HepG2 (cell line): Measurements from ENCODE around the gene LIMA1. TPM values are rescaled to one million over a fixed set of nuclear protein-coding genes. Genes with fewer than 3 reads are reported as not detected.

Experiments used
- ATAC-seq: fragments of 200-7000 bp; cut with Tn5 transposase; 3 replicates; pipeline ENCODE4 v1.9.1; 2020; ENCODE audit warnings: mild to moderate bottlenecking, moderate library complexity
- BruUV-seq: library from RNA; stranded (reverse); fragments of 400-500 nt; replicated peaks from 2 replicates; lab custom pipeline; 2021; lab: Mats Ljungman, UMichigan
- CTCF ChIA-PET: fragments of 300-600 bp; formaldehyde crosslinking; extraction: SDS; loops from one replicate; lab custom pipeline; 2021; ENCODE audit warnings: low total read pairs, inconsistent platforms, low intra/inter-chr PET ratio; lab: Yijun Ruan, JAX
- POLR2A ChIA-PET: fragments of 350-600 bp; sonication (Branson Sonifier 250); formaldehyde crosslinking; loops from one replicate; lab custom pipeline; 2020; ENCODE audit warnings: antibody characterized with exemption, inconsistent platforms; lab: Yijun Ruan, JAX
- DNase-seq: peaks from one replicate; pipeline ENCODE4 v3.0.0-alpha.2; 2015; ENCODE audit warnings: low spot score
- FAIRE-seq: peaks from 3 replicates; lab custom pipeline; 2011; peaks lifted over from hg19 to GRCh38; lab: Jason Lieb, UNC
- H2AFZ ChIP-seq: one replicate; pipeline ENCODE4 v1.6.1; 2011; ENCODE audit warnings: low read length, inconsistent platforms
- H3K27ac ChIP-seq: fragments of 300-600 bp; 3 replicates; pipeline ENCODE4 v1.8.0; 2011; ENCODE audit warnings: mixed run types, mild to moderate bottlenecking, mixed read lengths, low read length, inconsistent platforms; ENCODE audit not compliant: insufficient read depth; ENCODE audit errors: extremely low read length
- H3K27me3 ChIP-seq, 2 experiments: fragments of 200-600 bp in 1 of 2; 2 replicates in 1 of 2; 3 replicates in 1 of 2; pipeline versions ENCODE4 v1.6.0 to v1.8.0; 2011; ENCODE audit warnings: low read length in 2 of 2, mild to moderate bottlenecking in 2 of 2, moderate library complexity in 2 of 2, inconsistent platforms in 1 of 2; ENCODE audit not compliant: insufficient read depth in 2 of 2, control insufficient read depth in 1 of 2
- H3K36me3 ChIP-seq, 2 experiments: fragments of 200-600 bp in 1 of 2; replicated peaks in 1 of 2; 2 replicates in 1 of 2; 3 replicates in 1 of 2; pipeline versions ENCODE4 v1.5.1 to v1.8.0; 2011; ENCODE audit warnings: low read length in 2 of 2, inconsistent platforms in 1 of 2; ENCODE audit not compliant: insufficient read depth in 2 of 2, control insufficient read depth in 1 of 2
- H3K4me1 ChIP-seq: 2 replicates; pipeline ENCODE4 v1.5.1; 2012; ENCODE audit warnings: low read length, inconsistent platforms; ENCODE audit not compliant: insufficient read depth
- H3K4me2 ChIP-seq: 2 replicates; pipeline ENCODE4 v1.6.0; 2011; ENCODE audit warnings: low read depth, low read length, inconsistent platforms
- H3K4me3 ChIP-seq, 3 experiments: fragments of 200-600 bp in 1 of 3; sonication (generic), shearing (Covaris generic) in 1 of 3; replicated peaks in 1 of 3; 2 replicates each; pipeline ENCODE4 v1.5.1; 2011 to 2016; ENCODE audit warnings: low read length in 3 of 3, inconsistent platforms in 2 of 3, low read depth in 2 of 3, mild to moderate bottlenecking in 2 of 3, control low read depth in 1 of 3, mixed read lengths in 1 of 3; ENCODE audit not compliant: insufficient read depth in 1 of 3
- H3K79me2 ChIP-seq: one replicate; pipeline ENCODE4 v1.6.1; 2011; ENCODE audit warnings: low read length, inconsistent platforms; ENCODE audit not compliant: insufficient read depth
- H3K9ac ChIP-seq: 2 replicates; pipeline ENCODE4 v1.6.0; 2011; ENCODE audit warnings: mild to moderate bottlenecking, low read depth, low read length, inconsistent platforms; ENCODE audit not compliant: insufficient read depth
- H3K9me3 ChIP-seq: 2 replicates; pipeline ENCODE4 v1.5.1; 2012; ENCODE audit warnings: mild to moderate bottlenecking, low read length
- H4K20me1 ChIP-seq: 2 replicates; pipeline ENCODE4 v1.6.0; 2011; ENCODE audit warnings: inconsistent platforms, mild to moderate bottlenecking, low read length, moderate library complexity; ENCODE audit not compliant: insufficient read depth
- PHF5A ChIP-seq: IDR thresholded peaks from one replicate; pipeline ENCODE4 v1.6.1; 2018; ENCODE audit warnings: low read depth, missing genetic modification reagents; ENCODE audit not compliant: unreplicated experiment
- RFX5 ChIP-seq: IDR thresholded peaks from 2 replicates; pipeline ENCODE4 v1.6.1; 2011; ENCODE audit warnings: low read depth, low read length, improper control_type of control experiment
- ZEB1 ChIP-seq: IDR thresholded peaks from 2 replicates; pipeline ENCODE4 v1.6.1; 2012; ENCODE audit warnings: mild to moderate bottlenecking, low read depth, inconsistent platforms; ENCODE audit not compliant: insufficient replicate concordance
- ZNF510 ChIP-seq: sonication (generic); formaldehyde crosslinking; IDR thresholded peaks from 2 replicates; pipeline ENCODE4 v1.4.0; 2020; ENCODE audit warnings: low read depth, mild to moderate bottlenecking, missing genetic modification reagents
- ZNF674 ChIP-seq: sonication (generic); formaldehyde crosslinking; IDR thresholded peaks from 2 replicates; pipeline ENCODE4 v1.5.0; 2020; ENCODE audit warnings: low read depth, mild to moderate bottlenecking, missing genetic modification reagents
- WGBS: methylation state at CpG from one replicate; pipeline ENCODE4 v1.1.6; 2017; ENCODE audit warnings: low lambda C conversion rate; 5-methylcytosine and 5-hydroxymethylcytosine counted together
- in situ Hi-C: cut with HindIII; loops from 2 replicates; pipeline ENCODE4 v1.10.0; 2017; ENCODE audit warnings: low pct_unique_long_range_greater_than_20kb; ENCODE audit not compliant: extremely low pct_ligation_motif_present
- intact Hi-C: fragments of 100-400 bp; cut with micrococcal nuclease; formaldehyde crosslinking; loops from one replicate; pipeline ENCODE4 v1.10.0; 2022; ENCODE audit not compliant: unreplicated experiment
- polyA plus RNA-seq, 8 experiments: library from polyadenylated mRNA; depleted of rRNA in 3 of 8; stranded (reverse) in 7 of 8; unstranded in 1 of 8; fragments of >200 nt; fragmentation: Illumina TruSeq in 4 of 8; extraction: Trizol in 4 of 8; gene quantifications; 2 replicates each; pipeline versions ENCODE4 v1.2.1 to v1.2.3, GENCODE V29; 2011 to 2016; ENCODE audit warnings: low read depth in 4 of 8, missing spikeins in 1 of 8, mixed read lengths in 1 of 8; ENCODE audit not compliant: insufficient read depth in 1 of 8
- total RNA-seq, 5 experiments: library from RNA; depleted of rRNA; stranded (reverse); fragments of >200 nt; fragmentation: Illumina TruSeq; extraction: Trizol; gene quantifications; 2 replicates each; pipeline ENCODE4 v1.2.3, GENCODE V29; 2016; ENCODE audit warnings: low read depth in 1 of 5
- TF ChIP-seq, protein P1 (sequence below): IDR thresholded peaks from 2 replicates; pipeline ENCODE4 v1.4.0; 2020; ENCODE audit warnings: mild to moderate bottlenecking, missing genetic modification reagents

The LIMA1 gene
- total and polyA plus RNA-seq, 2 of the 13 experiments (the other 11 are each of a cell fraction or from before 2014, with no cell fraction given) = 13.0 to 19.8 TPM

DNA sequence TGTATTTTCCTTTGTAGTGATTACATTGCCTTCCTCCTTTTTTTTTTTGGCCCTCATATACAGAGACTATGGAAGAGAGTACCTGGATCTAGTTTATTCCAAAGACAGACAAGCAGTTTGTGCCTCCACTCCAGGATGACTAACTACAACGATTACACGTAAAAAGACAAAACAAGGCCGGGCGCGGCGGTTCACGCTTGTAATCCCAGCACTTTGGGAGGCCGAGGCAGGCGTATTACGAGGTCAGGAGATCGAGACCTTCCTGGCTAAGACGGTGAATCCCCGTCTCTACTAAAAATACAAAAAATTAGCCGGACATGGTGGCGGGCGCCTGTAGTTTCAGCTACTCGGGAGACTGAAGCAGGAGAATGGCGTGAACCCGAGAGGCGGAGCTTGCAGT is 118.4 kb downstream of the LIMA1 start:
- peaks cover 43% of the 10 kb centered on the region for H3K4me1 ChIP-seq
- no TSS peak for BruUV-seq
- no peak overlapping the region for H2AFZ ChIP-seq
- no peaks in the 10 kb centered on the region for H4K20me1 ChIP-seq
- ChIA-PET POLR2A (no interaction called here), CTCF (no interaction called here)
- H3K36me3 ChIP-seq = no peaks in the 10 kb centered on the region
- peaks cover 44% of the 10 kb centered on the region for H3K79me2 ChIP-seq
- in situ Hi-C loops (no loop called here), intact Hi-C loops (no loop called here)
- ATAC-seq (no peak), DNase-seq (no peak), FAIRE-seq (no peak)
- no peak overlapping the region; the same call in 1 of the 2 replicates for H3K4me2 ChIP-seq
- no peaks in the 10 kb centered on the region; a peak in 1 of 5 replicates for H3K27me3 ChIP-seq
- 97% methylated on average over 20 of the region's 20 CpGs for WGBS
- TF ChIP-seq ZEB1 = no peak
- no peak for TF ChIP-seq RFX5
- no peak for TF ChIP-seq ZNF510
- TF ChIP-seq PHF5A (CRISPR knock-in tag) = no peak
- TF ChIP-seq, protein P1, sequence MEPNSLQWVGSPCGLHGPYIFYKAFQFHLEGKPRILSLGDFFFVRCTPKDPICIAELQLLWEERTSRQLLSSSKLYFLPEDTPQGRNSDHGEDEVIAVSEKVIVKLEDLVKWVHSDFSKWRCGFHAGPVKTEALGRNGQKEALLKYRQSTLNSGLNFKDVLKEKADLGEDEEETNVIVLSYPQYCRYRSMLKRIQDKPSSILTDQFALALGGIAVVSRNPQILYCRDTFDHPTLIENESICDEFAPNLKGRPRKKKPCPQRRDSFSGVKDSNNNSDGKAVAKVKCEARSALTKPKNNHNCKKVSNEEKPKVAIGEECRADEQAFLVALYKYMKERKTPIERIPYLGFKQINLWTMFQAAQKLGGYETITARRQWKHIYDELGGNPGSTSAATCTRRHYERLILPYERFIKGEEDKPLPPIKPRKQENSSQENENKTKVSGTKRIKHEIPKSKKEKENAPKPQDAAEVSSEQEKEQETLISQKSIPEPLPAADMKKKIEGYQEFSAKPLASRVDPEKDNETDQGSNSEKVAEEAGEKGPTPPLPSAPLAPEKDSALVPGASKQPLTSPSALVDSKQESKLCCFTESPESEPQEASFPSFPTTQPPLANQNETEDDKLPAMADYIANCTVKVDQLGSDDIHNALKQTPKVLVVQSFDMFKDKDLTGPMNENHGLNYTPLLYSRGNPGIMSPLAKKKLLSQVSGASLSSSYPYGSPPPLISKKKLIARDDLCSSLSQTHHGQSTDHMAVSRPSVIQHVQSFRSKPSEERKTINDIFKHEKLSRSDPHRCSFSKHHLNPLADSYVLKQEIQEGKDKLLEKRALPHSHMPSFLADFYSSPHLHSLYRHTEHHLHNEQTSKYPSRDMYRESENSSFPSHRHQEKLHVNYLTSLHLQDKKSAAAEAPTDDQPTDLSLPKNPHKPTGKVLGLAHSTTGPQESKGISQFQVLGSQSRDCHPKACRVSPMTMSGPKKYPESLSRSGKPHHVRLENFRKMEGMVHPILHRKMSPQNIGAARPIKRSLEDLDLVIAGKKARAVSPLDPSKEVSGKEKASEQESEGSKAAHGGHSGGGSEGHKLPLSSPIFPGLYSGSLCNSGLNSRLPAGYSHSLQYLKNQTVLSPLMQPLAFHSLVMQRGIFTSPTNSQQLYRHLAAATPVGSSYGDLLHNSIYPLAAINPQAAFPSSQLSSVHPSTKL (CRISPR knock-in tag) = no peak
- no peak for TF ChIP-seq ZNF674
- no peak overlapping the region for H3K27ac ChIP-seq
- no peak overlapping the region for H3K4me3 ChIP-seq
- no peak overlapping the region for H3K9ac ChIP-seq
- no peaks in the 10 kb centered on the region for H3K9me3 ChIP-seq
